Neuron (in vitro differentiated cells): ENCODE results near the gene MFGE8.
A peak's percentile ranks its signal among the peaks of the same experiment; 100 is the strongest.
"Not testable (repeated sequence)": the region's sequence is repeated elsewhere in the genome, so short reads cannot be mapped to it uniquely, and the experiment has no call there.

Source experiments
- H2AFZ ChIP-seq: one replicate; pipeline ENCODE4 v1.6.1; 2013; ENCODE audit warnings: low read depth, mild to moderate bottlenecking, inconsistent platforms, low read length, moderate library complexity
- H3K27me3 ChIP-seq: one replicate; pipeline ENCODE4 v1.6.1; 2013; ENCODE audit warnings: low read length; ENCODE audit not compliant: insufficient read depth
- H3K36me3 ChIP-seq: one replicate; pipeline ENCODE4 v1.6.1; 2013; ENCODE audit warnings: low read length; ENCODE audit not compliant: insufficient read depth
- H3K4me1 ChIP-seq: one replicate; pipeline ENCODE4 v1.6.1; 2013; ENCODE audit warnings: low read length; ENCODE audit not compliant: insufficient read depth
- H3K4me3 ChIP-seq: 2 replicates; pipeline ENCODE4 v1.5.1; 2013; ENCODE audit warnings: mild to moderate bottlenecking, low read length, moderate library complexity
- H3K9me3 ChIP-seq: one replicate; pipeline ENCODE4 v1.6.1; 2013; ENCODE audit warnings: low read length

The MFGE8 gene

GRCh38 chr15:88932875-88933330 is 19.7 kb upstream of the MFGE8 start:
- no peak overlapping the region for H3K4me3 ChIP-seq
- H3K27me3 ChIP-seq: peaks cover 4% of the 10 kb centered on the region
- no peak overlapping the region for H2AFZ ChIP-seq
- no peaks in the 10 kb centered on the region for H3K9me3 ChIP-seq
- H3K36me3 ChIP-seq: no peaks in the 10 kb centered on the region
- H3K4me1 ChIP-seq: no peaks in the 10 kb centered on the region

- no peaks in the 10 kb centered on the region for H3K4me1 ChIP-seq
- no peak overlapping the region for H2AFZ ChIP-seq
- no peaks in the 10 kb centered on the region for H3K36me3 ChIP-seq
- H3K27me3 ChIP-seq: peaks cover 4% of the 10 kb centered on the region
- H3K4me3 ChIP-seq: no peak overlapping the region
- no peaks in the 10 kb centered on the region for H3K9me3 ChIP-seq
Observed at GRCh38 chr15:88932271-88932874, 19.2 kb upstream of the MFGE8 start.

GRCh38 chr15:88930579-88930978 is 17.4 kb upstream of the MFGE8 start:
- no peaks in the 10 kb centered on the region for H3K36me3 ChIP-seq
- H3K27me3 ChIP-seq: peaks cover 4% of the 10 kb centered on the region
- H3K9me3 ChIP-seq: no peaks in the 10 kb centered on the region
- H3K4me3 ChIP-seq: no peak overlapping the region
- H3K4me1 ChIP-seq: no peaks in the 10 kb centered on the region
- H2AFZ ChIP-seq: no peak overlapping the region

GRCh38 chr15:88929358-88930098 is 16.3 kb upstream of the MFGE8 start:
- not testable (repeated sequence) for H3K4me3 ChIP-seq, H3K4me1 ChIP-seq, H2AFZ ChIP-seq, H3K27me3 ChIP-seq, H3K9me3 ChIP-seq, H3K36me3 ChIP-seq

- not testable (repeated sequence) for H3K9me3 ChIP-seq, H3K4me1 ChIP-seq, H3K27me3 ChIP-seq, H3K36me3 ChIP-seq, H2AFZ ChIP-seq, H3K4me3 ChIP-seq
Observed at GRCh38 chr15:88928192-88928591, 15.0 kb upstream of the MFGE8 start.

GRCh38 chr15:88925648-88926047 is 12.5 kb upstream of the MFGE8 start:
- not testable (repeated sequence) for H3K36me3 ChIP-seq, H3K4me1 ChIP-seq, H3K4me3 ChIP-seq, H2AFZ ChIP-seq, H3K27me3 ChIP-seq, H3K9me3 ChIP-seq

- not testable (repeated sequence) for H3K4me1 ChIP-seq, H3K4me3 ChIP-seq, H3K27me3 ChIP-seq, H3K9me3 ChIP-seq, H2AFZ ChIP-seq, H3K36me3 ChIP-seq
Observed at GRCh38 chr15:88920892-88921435, 7.8 kb upstream of the MFGE8 start.

GRCh38 chr15:88920186-88920891 is 7.2 kb upstream of the MFGE8 start:
- no peaks in the 10 kb centered on the region for H3K36me3 ChIP-seq

GRCh38 chr15:88918738-88919137 is 5.6 kb upstream of the MFGE8 start:
- no peaks in the 10 kb centered on the region for H3K36me3 ChIP-seq
- H3K4me1 ChIP-seq: peaks cover 2% of the 10 kb centered on the region
- H3K4me3 ChIP-seq: no peak overlapping the region
- H3K9me3 ChIP-seq: no peaks in the 10 kb centered on the region
- H3K27me3 ChIP-seq: peaks cover 4% of the 10 kb centered on the region
- no peak overlapping the region for H2AFZ ChIP-seq

More at GRCh38 chr15:88920186-88920891, 7.2 kb upstream of the MFGE8 start:
- no peaks in the 10 kb centered on the region for H3K9me3 ChIP-seq
- no peak overlapping the region for H3K4me3 ChIP-seq
- H2AFZ ChIP-seq: no peak overlapping the region
- peaks cover 4% of the 10 kb centered on the region for H3K27me3 ChIP-seq
- no peaks in the 10 kb centered on the region for H3K4me1 ChIP-seq

GRCh38 chr15:88917760-88918159 is 4.6 kb upstream of the MFGE8 start:
- Histone ChIP-seq H3K4me3 (no peak overlapping the region), H3K27me3 (peaks cover 4% of the 10 kb centered on the region), H3K4me1 (peaks cover 2% of the 10 kb centered on the region), H3K9me3 (no peaks in the 10 kb centered on the region), H3K36me3 (no peaks in the 10 kb centered on the region), H2AFZ (no peak overlapping the region)

GRCh38 chr15:88915354-88915753 is 2.2 kb upstream of the MFGE8 start:
- Histone ChIP-seq H3K4me3 (no peak overlapping the region), H3K9me3 (no peaks in the 10 kb centered on the region), H3K4me1 (peaks cover 9% of the 10 kb centered on the region), H3K36me3 (no peaks in the 10 kb centered on the region), H3K27me3 (no peaks in the 10 kb centered on the region), H2AFZ (no peak overlapping the region)

GRCh38 chr15:88913850-88914169 is 631 bp upstream of the MFGE8 start:
- Histone ChIP-seq H3K27me3 (no peaks in the 10 kb centered on the region), H3K4me3 (peak overlapping the region; percentile 75), H3K9me3 (no peaks in the 10 kb centered on the region), H3K36me3 (peaks cover 14% of the 10 kb centered on the region), H3K4me1 (peaks cover 9% of the 10 kb centered on the region), H2AFZ (peak overlapping the region; percentile 85)

- H2AFZ ChIP-seq: peak overlapping the region; percentile 85
- H3K27me3 ChIP-seq: no peaks in the 10 kb centered on the region
- peaks cover 9% of the 10 kb centered on the region for H3K4me1 ChIP-seq
- H3K36me3 ChIP-seq: peaks cover 19% of the 10 kb centered on the region
- no peaks in the 10 kb centered on the region for H3K9me3 ChIP-seq
- peak overlapping the region; percentile 75 for H3K4me3 ChIP-seq
Observed at GRCh38 chr15:88912500-88912921, 668 bp downstream of the MFGE8 start.
